HG03521 (cell line): Measurements from ENCODE around the gene TK1.

Experiments used
- ATAC-seq: cut with Tn5 transposase; IDR thresholded peaks from one replicate; pipeline ENCODE4 v1.9.1; 2021; ENCODE audit warnings: mild to moderate bottlenecking, moderate library complexity; ENCODE audit not compliant: unreplicated experiment

The TK1 gene

DNA sequence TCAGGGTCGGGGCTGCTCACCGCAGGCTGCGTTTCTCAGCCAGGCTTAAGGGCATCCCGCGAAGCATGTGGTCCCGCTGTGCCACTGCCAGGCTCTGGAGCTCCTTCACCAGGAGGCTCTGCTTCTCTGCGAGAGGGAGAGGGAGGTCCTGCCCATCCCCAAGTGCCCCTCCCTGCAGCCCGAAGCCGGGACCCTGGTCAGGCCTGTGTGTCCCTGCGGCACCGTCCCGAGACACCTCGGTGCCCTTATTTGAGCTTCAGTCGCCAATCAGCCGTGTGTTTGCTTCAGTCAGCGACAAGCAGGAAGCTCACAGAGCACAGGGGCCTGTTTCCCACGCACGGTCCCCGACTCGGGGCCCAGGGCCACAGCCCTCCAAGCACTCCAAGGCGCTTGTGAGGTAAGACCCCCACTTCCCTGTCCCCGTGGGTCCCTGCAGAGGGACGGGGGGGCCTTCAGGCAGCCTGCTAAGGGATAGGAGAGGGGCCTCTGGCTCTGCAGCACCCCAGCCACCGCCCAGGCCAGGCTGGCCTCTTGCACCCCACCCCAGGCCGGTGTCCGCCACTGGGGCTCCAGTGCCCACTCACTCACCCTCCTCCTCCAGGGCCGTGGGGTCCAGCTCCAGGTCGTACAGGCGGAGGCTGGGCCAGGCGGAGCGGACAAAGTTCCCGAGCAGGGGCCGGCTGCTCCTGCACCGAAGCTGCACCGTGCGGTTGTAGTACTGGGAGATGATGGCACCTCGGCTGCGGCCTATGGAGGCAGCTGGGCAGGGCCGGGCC is 61.5 kb downstream of the TK1 start:
- ATAC-seq = no peak

DNA sequence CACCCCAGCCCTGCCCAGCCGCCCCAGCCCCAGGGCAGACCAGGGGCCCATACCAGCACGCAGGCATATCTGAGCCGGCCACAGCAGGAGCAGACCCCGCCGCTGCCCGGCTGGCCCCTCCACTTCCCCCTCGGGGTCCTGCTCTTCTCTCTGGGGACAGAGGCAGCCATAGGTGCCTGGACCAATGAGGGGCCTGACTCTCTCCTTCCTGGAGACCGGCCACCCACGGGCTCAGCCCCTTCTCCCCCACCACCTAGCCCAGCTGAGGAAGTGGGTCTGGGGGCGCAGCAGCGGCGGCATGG is 62.1 kb downstream of the TK1 start:
- ATAC-seq = no peak
